H1 (cell line): ENCODE measurements around the gene SBK2. TPM values are rescaled to one million over a fixed set of nuclear protein-coding genes. Genes with fewer than 3 reads are reported as not detected.

ENCODE experiments used
- CTCF ChIA-PET: fragments of 300-600 bp; sonication (Branson Sonifier 250); formaldehyde crosslinking; loops from one replicate; lab custom pipeline; 2021; ENCODE audit not compliant: partially characterized antibody; lab: Charles Lee
- POLR2A ChIA-PET: fragments of 300-600 bp; sonication (Branson Sonifier 250); formaldehyde crosslinking; loops from one replicate; lab custom pipeline; 2021; ENCODE audit warnings: inconsistent platforms; ENCODE audit not compliant: partially characterized antibody; lab: Charles Lee
- DNase-seq, 2 experiments: peaks; one replicate each; pipeline versions ENCODE4 v3.0.0 to v3.0.0-alpha.2; 2010 to 2022; ENCODE audit warnings: low spot score in 2 of 2, low read depth in 1 of 2, mixed read lengths in 1 of 2
- FAIRE-seq: peaks from 2 replicates; lab custom pipeline; 2011; peaks lifted over from hg19 to GRCh38; lab: Jason Lieb, UNC
- H2AFZ ChIP-seq: 2 replicates; pipeline ENCODE4 v1.8.1; 2012; ENCODE audit warnings: low read length, inconsistent platforms
- H2AK5ac ChIP-seq: 2 replicates; pipeline ENCODE4 v1.6.1; 2013; ENCODE audit warnings: low read depth, low read length
- H2BK120ac ChIP-seq: replicated peaks from 2 replicates; pipeline ENCODE3; 2013; ENCODE audit warnings: low read depth, low read length, inconsistent platforms
- H2BK12ac ChIP-seq: 2 replicates; pipeline ENCODE4 v1.6.1; 2013; ENCODE audit warnings: low read depth, low read length
- H2BK15ac ChIP-seq: 2 replicates; pipeline ENCODE4 v1.6.1; 2013; ENCODE audit warnings: low read length
- H2BK20ac ChIP-seq: 2 replicates; pipeline ENCODE4 v1.6.1; 2013; ENCODE audit warnings: low read length
- H2BK5ac ChIP-seq: 2 replicates; pipeline ENCODE4 v1.6.1; 2013; ENCODE audit warnings: low read depth, low read length
- H3K14ac ChIP-seq: 2 replicates; pipeline ENCODE4 v1.6.1; 2013; ENCODE audit warnings: inconsistent platforms; ENCODE audit not compliant: insufficient read length
- H3K18ac ChIP-seq: 2 replicates; pipeline ENCODE4 v1.6.1; 2013; ENCODE audit warnings: low read length; ENCODE audit errors: extremely low read depth
- H3K23ac ChIP-seq: 2 replicates; pipeline ENCODE4 v1.6.1; 2013; ENCODE audit warnings: inconsistent platforms; ENCODE audit not compliant: insufficient read length
- H3K23me2 ChIP-seq: 2 replicates; pipeline ENCODE4 v1.6.1; 2013; ENCODE audit warnings: low read depth, low read length
- H3K27ac ChIP-seq: 2 replicates; pipeline ENCODE4 v1.6.1; 2011; ENCODE audit warnings: low read depth, low read length, inconsistent platforms
- H3K27me3 ChIP-seq, 4 experiments: replicated peaks in 1 of 4; 1 replicate in 1 of 4; 2 replicates in 3 of 4; pipeline versions ENCODE4 v1.6.1 to v1.8.1; 2011 to 2013; ENCODE audit warnings: low read length in 3 of 4, mild to moderate bottlenecking in 3 of 4, inconsistent platforms in 2 of 4, mixed read lengths in 2 of 4, moderate library complexity in 1 of 4; ENCODE audit not compliant: control insufficient read depth in 3 of 4, insufficient read depth in 3 of 4; ENCODE audit errors: extremely low read depth in 1 of 4
- H3K36me3 ChIP-seq, 4 experiments: 2 replicates each; pipeline versions ENCODE4 v1.6.1 to v1.8.1; 2011 to 2013; ENCODE audit warnings: mild to moderate bottlenecking in 4 of 4, low read length in 3 of 4, moderate library complexity in 2 of 4, control low read depth in 1 of 4, inconsistent platforms in 1 of 4; ENCODE audit not compliant: insufficient read depth in 4 of 4, control insufficient read depth in 2 of 4
- H3K4ac ChIP-seq: replicated peaks from 2 replicates; pipeline ENCODE3; 2013; ENCODE audit warnings: low read length, low read depth, mixed read lengths, inconsistent platforms; ENCODE audit not compliant: insufficient read length
- H3K4me1 ChIP-seq, 4 experiments: replicated peaks in 1 of 4; 1 replicate in 1 of 4; 2 replicates in 3 of 4; pipeline versions ENCODE4 v1.6.1 to v1.8.1; 2011 to 2013; ENCODE audit warnings: low read length in 3 of 4, inconsistent platforms in 2 of 4, mixed read lengths in 1 of 4; ENCODE audit not compliant: insufficient read depth in 4 of 4, control insufficient read depth in 3 of 4
- H3K4me2 ChIP-seq, 2 experiments: 2 replicates each; pipeline versions ENCODE4 v1.6.1 to v1.8.1; 2011 to 2013; ENCODE audit warnings: low read depth in 2 of 2, low read length in 2 of 2, control low read depth in 1 of 2, inconsistent platforms in 1 of 2, mild to moderate bottlenecking in 1 of 2; ENCODE audit not compliant: insufficient read depth in 1 of 2
- H3K4me3 ChIP-seq, 4 experiments: fragments of 200-600, 300-600 bp in 1 of 4; sonication (generic), shearing (Covaris generic), sonication (Bioruptor Twin) in 1 of 4; 2 replicates each; pipeline versions ENCODE4 v1.5.1 to v1.8.1; 2011 to 2016; ENCODE audit warnings: low read length in 4 of 4, low read depth in 3 of 4, control low read depth in 2 of 4, inconsistent platforms in 2 of 4, mild to moderate bottlenecking in 2 of 4, mixed read lengths in 1 of 4, moderate library complexity in 1 of 4; ENCODE audit not compliant: insufficient read depth in 2 of 4; ENCODE audit errors: extremely low read depth in 1 of 4
- H3K56ac ChIP-seq: replicated peaks from 2 replicates; pipeline ENCODE3; 2013; ENCODE audit warnings: low read depth, mild to moderate bottlenecking, mixed read lengths, low read length, inconsistent platforms; ENCODE audit not compliant: insufficient read length
- H3K79me1 ChIP-seq: 2 replicates; pipeline ENCODE4 v1.6.1; 2013; ENCODE audit warnings: low read depth, low read length, control low read depth
- H3K79me2 ChIP-seq, 2 experiments: 2 replicates each; pipeline versions ENCODE4 v1.6.1 to v1.8.1; 2012 to 2013; ENCODE audit warnings: low read length in 2 of 2, mild to moderate bottlenecking in 2 of 2, inconsistent platforms in 1 of 2; ENCODE audit not compliant: insufficient read depth in 2 of 2, control insufficient read depth in 1 of 2
- H3K9ac ChIP-seq, 4 experiments: replicated peaks in 1 of 4; 1 replicate in 1 of 4; 2 replicates in 3 of 4; pipeline versions ENCODE4 v1.6.1 to v1.8.1; 2011 to 2013; ENCODE audit warnings: low read depth in 3 of 4, low read length in 3 of 4, control low read depth in 2 of 4, mild to moderate bottlenecking in 2 of 4, moderate library complexity in 2 of 4, inconsistent platforms in 1 of 4; ENCODE audit errors: extremely low read depth in 1 of 4
- H3K9me3 ChIP-seq, 2 experiments: 2 replicates each; pipeline versions ENCODE4 v1.6.1 to v1.8.1; 2012 to 2013; ENCODE audit warnings: mild to moderate bottlenecking in 2 of 2, moderate library complexity in 2 of 2, control low read depth in 1 of 2, inconsistent platforms in 1 of 2, low read depth in 1 of 2, low read length in 1 of 2, mixed read lengths in 1 of 2; ENCODE audit not compliant: insufficient read depth in 2 of 2
- H4K20me1 ChIP-seq, 2 experiments: replicated peaks in 1 of 2; 2 replicates each; pipeline versions ENCODE3 to v1.8.1; 2011 to 2013; ENCODE audit warnings: inconsistent platforms in 2 of 2, low read length in 2 of 2, mild to moderate bottlenecking in 1 of 2; ENCODE audit not compliant: insufficient read depth in 2 of 2, control insufficient read depth in 1 of 2
- H4K5ac ChIP-seq: 2 replicates; pipeline ENCODE4 v1.6.1; 2013; ENCODE audit warnings: low read length, low read depth, mixed read lengths, inconsistent platforms; ENCODE audit not compliant: insufficient read length
- H4K8ac ChIP-seq: 2 replicates; pipeline ENCODE4 v1.8.0; 2013; ENCODE audit warnings: mild to moderate bottlenecking, moderate library complexity, low read length, inconsistent platforms; ENCODE audit not compliant: insufficient read depth; ENCODE audit errors: extremely low read depth
- H4K91ac ChIP-seq: replicated peaks from 2 replicates; pipeline ENCODE3; 2013; ENCODE audit warnings: low read length, mixed read lengths, inconsistent platforms; ENCODE audit not compliant: insufficient read length
- GTF2F1 ChIP-seq: IDR thresholded peaks from 2 replicates; pipeline ENCODE4 v1.6.1; 2012; ENCODE audit warnings: low read depth, low read length, improper control_type of control experiment, borderline replicate concordance
- KDM1A ChIP-seq: fragments of 200-600, 300-600 bp; sonication (generic); IDR thresholded peaks from 2 replicates; pipeline ENCODE4 v1.7.1; 2016; ENCODE audit warnings: mild to moderate bottlenecking, low read length, borderline replicate concordance
- RBBP5 ChIP-seq: IDR thresholded peaks from 2 replicates; pipeline ENCODE4 v1.7.1; 2012; ENCODE audit warnings: low read depth, mild to moderate bottlenecking, inconsistent platforms, low read length, moderate library complexity, borderline replicate concordance
- WGBS, 2 experiments: shearing (Covaris generic) in 1 of 2; methylation state at CpG; one replicate each; pipeline versions ENCODE4 v1.1.6 to v1.1.7; 2013 to 2015; ENCODE audit warnings: low lambda C conversion rate in 2 of 2, mixed read lengths in 2 of 2, inconsistent platforms in 1 of 2, low coverage in 1 of 2, missing lambda C conversion rate in 1 of 2; ENCODE audit not compliant: insufficient replicate concordance in 2 of 2, insufficient coverage in 1 of 2, insufficient read length in 1 of 2; ENCODE audit errors: extremely low coverage in 1 of 2, missing lambda C conversion rate in 1 of 2; 5-methylcytosine and 5-hydroxymethylcytosine counted together
- polyA plus RNA-seq, 7 experiments: library from polyadenylated mRNA; depleted of rRNA in 3 of 7; stranded (reverse) in 5 of 7; unstranded in 2 of 7; fragments of >200 nt in 5 of 7; fragments of 200-250 nt in 2 of 7; gene quantifications; 1 replicate in 5 of 7; 2 replicates in 1 of 7; 4 replicates in 1 of 7; pipeline versions ENCODE4 v1.2.1 to v1.2.3, GENCODE V29; 2011 to 2013; ENCODE audit warnings: missing spikeins in 2 of 7, mixed read lengths in 2 of 7
- total RNA-seq: library from RNA; stranded (reverse); fragmentation: NEBNext Ultra II Directional; extraction: Animal tissue kit (Norgen Biotek cat#: 25700); gene quantifications from 2 replicates; pipeline ENCODE4 v1.2.1, GENCODE V29; 2021

Gene SBK2
- total and polyA plus RNA-seq, 2 of the 8 experiments (the other 6 are each of a cell fraction or from before 2014, with no cell fraction given), result 3.2 to 4.1 TPM

DNA sequence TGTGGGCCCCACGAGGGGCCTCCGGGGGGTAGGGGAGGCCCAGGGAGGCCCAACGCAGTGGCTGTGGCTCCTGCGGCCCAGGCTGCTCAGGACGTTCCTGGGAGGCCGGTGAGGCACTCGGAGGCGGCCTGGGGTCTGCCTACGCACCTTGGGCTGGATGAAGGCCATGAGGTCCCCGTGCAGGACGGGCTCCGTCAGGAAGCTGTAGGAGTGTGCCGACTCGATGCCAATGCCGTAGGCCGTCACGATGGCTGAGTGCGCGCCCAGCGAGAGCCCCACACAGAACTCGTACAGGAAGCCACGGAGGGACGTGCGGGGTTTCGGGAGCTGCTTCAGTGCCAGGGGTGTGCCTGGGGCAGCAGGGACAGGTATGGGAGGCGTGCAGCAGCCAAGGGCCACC lies 5.9 kb downstream of the SBK2 start:
- POLR2A ChIA-PET, result interaction anchor here (0.9 to 1.1 kb wide), 2 partner anchors 19 to 37 kb away, joined by 3 read pairs; no protein-coding TSS in a partner anchor
- FAIRE-seq (no peak), DNase-seq (no peak)
- no peak overlapping the region for H3K4me2 ChIP-seq
- H3K9me3 ChIP-seq, result peaks cover 0 to 7% of the 10 kb centered on the region in 2 experiments; a peak in 2 of 4 replicates
- H3K79me2 ChIP-seq, result no peaks in the 10 kb centered on the region
- no peak overlapping the region for H2BK120ac ChIP-seq
- no peak for TF ChIP-seq RBBP5
- TF ChIP-seq GTF2F1, result no peak
- no peak for TF ChIP-seq KDM1A
- H3K36me3 ChIP-seq, result no peaks in the 10 kb centered on the region; a peak in 1 of 8 replicates
- no peak overlapping the region for H3K9ac ChIP-seq
- H3K23ac ChIP-seq, result no peak overlapping the region
- H4K5ac ChIP-seq, result no peak overlapping the region
- no peak overlapping the region for H4K91ac ChIP-seq
- peaks cover 0 to 9% (median 2%) of the 10 kb centered on the region in 4 experiments; a peak in 3 of 7 replicates for H3K4me1 ChIP-seq
- no peak overlapping the region for H2BK12ac ChIP-seq
- H3K23me2 ChIP-seq, result no peaks in the 10 kb centered on the region
- H3K27me3 ChIP-seq, result no peaks in the 10 kb centered on the region
- H3K56ac ChIP-seq, result no peak overlapping the region
- no peak overlapping the region for H3K18ac ChIP-seq
- H3K14ac ChIP-seq, result no peak overlapping the region
- no peak overlapping the region for H2BK20ac ChIP-seq
- H2BK5ac ChIP-seq, result no peak overlapping the region
- H4K20me1 ChIP-seq, result peaks cover 0 to 9% of the 10 kb centered on the region in 2 experiments
- no peak overlapping the region for H2AK5ac ChIP-seq
- no peak overlapping the region for H4K8ac ChIP-seq
- CTCF ChIA-PET, result interaction anchor here (0.6 to 1.5 kb wide), 2 partner anchors 14 to 73 kb away, joined by 3 read pairs; no protein-coding TSS in a partner anchor
- WGBS, 2 experiments, result 93% methylated on average over 20 of the region's 26 CpGs; no CpG with 5 or more reads in 1 of the 2 experiments
- no peak overlapping the region for H2AFZ ChIP-seq
- H3K79me1 ChIP-seq, result no peaks in the 10 kb centered on the region
- no peak overlapping the region for H2BK15ac ChIP-seq
- H3K27ac ChIP-seq, result no peak overlapping the region
- H3K4ac ChIP-seq, result no peak overlapping the region
- H3K4me3 ChIP-seq, result no peak overlapping the region
